ENCODE measurements around the gene SRSF12.
"Not testable (repeated sequence)": the region's sequence is repeated elsewhere in the genome, so short reads cannot be mapped to it uniquely, and the experiment has no call there.

The SRSF12 gene

GRCh38 chr6:89071036-89071435 is 46.8 kb downstream of the SRSF12 start:
- no peak for DNase-seq (ENCODE audit: low read depth)

GRCh38 chr6:89069536-89070163 is 48.2 kb downstream of the SRSF12 start:
- no peak for DNase-seq (ENCODE audit: low read depth)

- no peak for DNase-seq (ENCODE audit: low read depth)
Observed at GRCh38 chr6:89068695-89069094, 49.2 kb downstream of the SRSF12 start.

GRCh38 chr6:89067796-89068195 is 50.1 kb downstream of the SRSF12 start:
- DNase-seq (ENCODE audit: low read depth), result no peak

GRCh38 chr6:89066940-89067646 is 50.8 kb downstream of the SRSF12 start:
- no peak for DNase-seq (ENCODE audit: low read depth)

GRCh38 chr6:89066121-89066520 is 51.8 kb downstream of the SRSF12 start:
- not testable (repeated sequence) for DNase-seq (ENCODE audit: low read depth)

- not testable (repeated sequence) for DNase-seq (ENCODE audit: low read depth)
Observed at GRCh38 chr6:89064931-89065330, 52.9 kb downstream of the SRSF12 start.

GRCh38 chr6:89063881-89064280 is 54.0 kb downstream of the SRSF12 start:
- no peak for DNase-seq (ENCODE audit: low read depth)

- no peak for DNase-seq (ENCODE audit: low read depth)
Observed at GRCh38 chr6:89059227-89059626, 58.6 kb downstream of the SRSF12 start.

GRCh38 chr6:89058627-89059026 is 59.2 kb downstream of the SRSF12 start:
- no peak for DNase-seq (ENCODE audit: low read depth)

- no peak for DNase-seq (ENCODE audit: low read depth)
Observed at GRCh38 chr6:89057759-89058158, 60.1 kb downstream of the SRSF12 start.

- no peak for DNase-seq (ENCODE audit: low read depth)
Observed at GRCh38 chr6:89054208-89054607, 63.7 kb downstream of the SRSF12 start.

GRCh38 chr6:89051676-89052075 is 66.2 kb downstream of the SRSF12 start:
- DNase-seq (ENCODE audit: low read depth), result no peak

GRCh38 chr6:89050697-89051096 is 67.2 kb downstream of the SRSF12 start:
- DNase-seq (ENCODE audit: low read depth), result no peak

GRCh38 chr6:89050155-89050554 is 67.7 kb downstream of the SRSF12 start:
- no peak for DNase-seq (ENCODE audit: low read depth)

- no peak for DNase-seq (ENCODE audit: low read depth)
Observed at GRCh38 chr6:89048985-89049384, 68.9 kb downstream of the SRSF12 start.

GRCh38 chr6:89048288-89048923 is 69.5 kb downstream of the SRSF12 start:
- DNase-seq (ENCODE audit: low read depth), result no peak

GRCh38 chr6:89047473-89047872 is 70.4 kb downstream of the SRSF12 start:
- no peak for DNase-seq (ENCODE audit: low read depth)
